ENCODE measurements around the gene TRABD2B.

TRABD2B gene

DNA sequence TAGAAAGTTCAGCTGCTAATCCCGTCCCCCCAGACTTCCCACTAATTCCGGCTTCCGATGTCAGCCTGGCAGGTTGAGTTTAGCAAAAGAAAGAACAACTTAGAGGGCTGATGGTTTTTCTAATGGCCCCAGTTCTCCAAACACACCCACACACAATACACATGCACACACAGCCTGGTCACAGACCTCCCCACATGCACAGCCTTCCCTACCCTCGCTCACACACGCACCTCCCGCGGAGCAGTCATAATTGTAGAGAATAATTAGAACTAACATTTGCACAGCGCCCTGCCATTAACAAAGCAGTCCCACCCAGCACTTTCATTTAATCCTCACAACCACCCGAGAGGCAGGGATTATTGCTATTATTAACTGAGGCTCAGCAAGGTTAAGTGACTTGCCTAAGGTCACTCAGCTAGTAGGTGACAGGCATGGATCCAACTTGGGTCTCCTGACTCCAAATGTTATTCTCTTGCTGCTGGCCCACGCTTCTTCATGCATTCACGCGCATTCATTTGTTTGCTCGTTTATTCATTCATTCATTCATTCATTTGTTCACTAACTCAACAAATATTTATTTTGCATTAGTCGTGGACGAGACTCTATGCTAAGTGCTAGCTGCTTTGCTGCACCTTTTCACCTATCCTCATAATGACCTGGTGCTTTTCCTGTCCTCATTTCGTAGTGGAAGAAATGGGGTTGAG is 284.4 kb downstream of the TRABD2B start:
- DNase-seq: no peak

DNA sequence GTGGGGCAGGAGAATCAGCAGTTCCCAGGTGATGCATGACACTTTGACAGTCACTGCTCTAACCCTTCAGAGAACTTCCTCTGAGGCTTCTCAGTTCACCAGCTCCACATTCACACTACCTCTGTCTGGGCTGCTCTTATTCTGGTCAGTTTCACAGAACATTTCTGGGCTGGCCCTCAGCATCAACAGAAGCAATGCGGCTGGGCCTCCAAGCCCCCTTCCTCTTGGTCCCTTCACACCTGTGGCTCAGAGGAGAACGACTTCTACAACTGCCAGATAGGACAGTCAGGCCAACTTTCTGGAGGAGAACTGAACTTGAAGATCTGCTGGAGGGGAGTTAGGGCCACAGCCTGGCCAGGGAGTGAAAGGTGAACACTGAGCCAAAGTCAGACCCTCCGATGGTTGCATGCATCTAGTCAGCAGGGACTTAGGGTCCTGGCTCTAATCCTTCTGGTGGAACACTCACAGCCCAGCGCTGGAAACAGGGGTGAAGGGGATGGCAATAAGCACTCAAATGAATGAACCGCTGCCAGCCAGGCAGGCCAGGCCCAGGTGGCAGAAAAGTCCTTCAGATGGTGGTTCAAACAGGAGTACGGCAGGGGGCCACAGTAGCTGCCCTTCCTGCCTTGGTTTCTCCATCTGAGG is 285.2 kb downstream of the TRABD2B start:
- no peak for DNase-seq

DNA sequence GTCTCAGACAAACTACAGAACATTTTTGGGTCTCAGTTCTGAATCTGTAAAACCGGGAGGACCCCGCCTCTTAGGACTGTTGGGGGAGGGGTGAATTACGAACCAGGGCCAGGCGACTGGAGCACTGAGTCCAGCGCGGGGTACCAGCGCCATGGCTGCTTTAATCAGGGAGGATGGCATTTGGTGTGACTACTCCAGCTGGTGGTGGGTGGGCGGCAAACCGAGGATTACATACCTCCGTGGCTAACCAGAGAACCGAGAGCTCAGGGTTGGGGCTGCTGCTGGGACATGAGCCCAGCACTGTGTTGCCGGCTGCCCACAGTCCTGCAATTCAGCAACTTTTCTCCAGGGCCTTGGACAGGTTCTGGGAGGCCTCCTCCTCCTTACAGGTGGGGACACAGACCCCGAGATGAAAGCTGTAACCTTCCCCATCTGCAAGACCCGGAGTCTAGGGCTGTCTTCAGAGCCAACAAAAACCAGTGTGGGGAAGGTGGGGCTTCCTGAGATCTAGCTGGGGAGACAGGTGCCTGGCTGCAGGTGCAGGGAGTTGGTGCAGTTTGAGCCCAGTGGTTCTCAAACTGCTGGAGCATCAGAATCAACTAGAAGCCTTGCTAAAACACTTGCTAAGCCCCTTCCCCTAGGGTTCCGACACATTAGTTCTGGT is 285.9 kb downstream of the TRABD2B start:
- no peak for DNase-seq

All from activated CD4-positive, alpha-beta T cell treated with anti-CD3 and anti-CD28 coated beads, Interleukin-10, Interleukin-2, amounts not matched to agents 100 ng/mL and 50 ng/mL, durations not matched to agents 16 hours and 8 hours (primary cell).